SH-SY5Y (cell line): Measurements from ENCODE around the gene PLD5.

Source experiments
- GATA2 ChIP-seq: IDR thresholded peaks from 2 replicates; pipeline ENCODE4 v1.6.1; 2011; ENCODE audit warnings: mild to moderate bottlenecking, low read depth, low read length
- GATA3 ChIP-seq: IDR thresholded peaks from 2 replicates; pipeline ENCODE4 v1.6.1; 2011; ENCODE audit warnings: low read depth, mild to moderate bottlenecking, low read length, moderate library complexity

Gene PLD5

GRCh38 chr1:242086706-242087105 lies 437.8 kb downstream of the PLD5 start:
- TF ChIP-seq GATA3 (no peak), GATA2 (no peak)

GRCh38 chr1:242086093-242086492 lies 438.4 kb downstream of the PLD5 start:
- no peak for TF ChIP-seq GATA3
- TF ChIP-seq GATA2, result no peak

DNA sequence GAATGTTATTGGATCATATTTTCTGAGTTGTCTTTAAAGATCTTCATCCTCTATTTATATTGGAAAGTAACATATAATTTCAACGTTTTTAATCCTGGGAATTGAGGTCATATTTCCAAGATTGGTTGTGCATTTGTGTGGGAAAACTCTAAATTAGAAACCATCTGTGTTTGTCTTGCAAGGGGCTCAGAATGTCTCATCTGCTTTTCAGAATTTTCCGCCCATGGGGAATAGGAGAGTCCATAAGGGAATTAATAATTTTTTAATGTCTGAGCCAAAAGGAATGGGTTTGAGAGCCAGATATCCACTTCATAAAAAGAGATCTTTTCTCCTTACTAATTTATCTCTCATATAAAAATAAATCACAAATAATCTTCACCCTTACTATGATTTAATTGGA lies 440.8 kb downstream of the PLD5 start:
- TF ChIP-seq GATA2 (no peak), GATA3 (no peak)

GRCh38 chr1:242081446-242081845 lies 443.1 kb downstream of the PLD5 start:
- TF ChIP-seq GATA2 (no peak), GATA3 (no peak)

GRCh38 chr1:242065813-242066212 lies 458.7 kb downstream of the PLD5 start:
- no peak for TF ChIP-seq GATA3
- TF ChIP-seq GATA2, result no peak

DNA sequence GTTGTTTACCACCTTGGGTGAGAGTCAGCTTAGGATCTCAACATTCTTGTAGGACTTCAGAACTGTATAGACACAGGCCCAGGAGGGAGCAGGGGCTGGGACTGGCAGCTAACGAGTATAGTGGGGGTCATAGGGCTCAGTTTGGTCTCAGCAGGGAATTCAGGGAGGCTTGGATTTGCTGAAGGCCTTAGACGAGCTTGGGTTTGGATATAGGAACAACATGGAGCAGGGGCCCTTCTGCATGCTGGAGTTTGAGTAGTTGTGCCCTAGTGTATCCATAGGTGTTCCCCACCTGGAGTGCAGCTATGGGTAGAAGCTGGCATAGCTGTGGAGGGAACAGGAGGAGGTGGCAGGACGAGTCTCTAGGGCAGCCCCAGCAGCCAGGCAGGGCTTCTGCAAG lies 462.2 kb downstream of the PLD5 start:
- no peak for TF ChIP-seq GATA2
- no peak for TF ChIP-seq GATA3

DNA sequence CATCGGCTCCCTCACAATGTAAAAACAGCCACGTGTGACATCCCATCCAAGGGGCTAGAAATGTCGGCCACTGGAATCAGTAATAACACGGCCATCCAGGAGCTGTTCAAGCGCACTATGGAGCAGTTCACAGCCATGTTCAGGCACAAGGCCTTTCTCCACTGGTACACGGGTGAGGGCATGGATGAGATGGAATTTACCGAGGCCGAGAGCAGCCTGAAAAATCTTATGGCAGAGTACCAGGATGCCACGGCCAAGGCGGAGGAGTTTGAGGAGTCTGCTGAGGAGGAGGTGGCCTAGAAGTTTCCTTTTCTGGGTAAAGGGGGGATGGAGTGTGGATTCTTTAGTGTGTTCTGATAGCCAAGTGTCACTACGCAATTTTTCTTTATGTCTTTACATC lies 464.5 kb downstream of the PLD5 start:
- TF ChIP-seq GATA3 (no peak), GATA2 (no peak)

DNA sequence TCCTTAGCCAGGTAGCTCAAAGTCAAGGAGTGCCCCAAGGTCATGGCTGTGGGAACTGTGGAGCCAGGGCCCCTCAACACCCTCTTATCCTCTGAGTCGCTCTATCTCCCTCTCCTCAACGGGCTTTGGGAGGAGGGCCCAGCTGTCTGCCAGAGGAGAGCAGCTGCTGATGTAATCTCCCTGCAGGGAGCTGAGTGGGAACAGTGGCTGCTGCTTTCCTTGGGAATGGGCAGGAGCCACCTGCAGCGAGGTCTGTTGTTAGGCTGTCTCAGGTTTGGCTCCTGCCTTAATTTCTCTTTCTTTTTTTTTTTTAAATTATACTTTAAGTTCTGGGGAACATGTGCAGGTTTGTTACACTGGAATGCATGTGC lies 466.8 kb downstream of the PLD5 start:
- TF ChIP-seq GATA3, result no peak
- TF ChIP-seq GATA2, result no peak

GRCh38 chr1:242056988-242057744 lies 467.3 kb downstream of the PLD5 start:
- TF ChIP-seq GATA3 (no peak), GATA2 (no peak)

GRCh38 chr1:242055749-242056320 lies 468.7 kb downstream of the PLD5 start:
- TF ChIP-seq GATA3, result no peak
- TF ChIP-seq GATA2, result no peak

- TF ChIP-seq GATA2 (no peak), GATA3 (no peak)
Observed at GRCh38 chr1:242043165-242043564, 481.3 kb downstream of the PLD5 start.

GRCh38 chr1:242034392-242034791 lies 490.1 kb downstream of the PLD5 start:
- no peak for TF ChIP-seq GATA2
- no peak for TF ChIP-seq GATA3

- TF ChIP-seq GATA3 (no peak), GATA2 (no peak)
Observed at GRCh38 chr1:242033447-242033846, 491.1 kb downstream of the PLD5 start.
